HG03135 (cell line): ENCODE results near the gene PAIP1.
"Not testable (repeated sequence)": the region's sequence is repeated elsewhere in the genome, so short reads cannot be mapped to it uniquely, and the experiment has no call there.

Source experiments
- ATAC-seq: cut with Tn5 transposase; IDR thresholded peaks from one replicate; pipeline ENCODE4 v1.9.1; 2021; ENCODE audit warnings: mild to moderate bottlenecking, moderate library complexity; ENCODE audit not compliant: unreplicated experiment

The PAIP1 gene

GRCh38 chr5:43572357-43572756 is 15.5 kb upstream of the PAIP1 start:
- ATAC-seq = no peak

GRCh38 chr5:43571237-43571636 is 14.4 kb upstream of the PAIP1 start:
- ATAC-seq = no peak

DNA sequence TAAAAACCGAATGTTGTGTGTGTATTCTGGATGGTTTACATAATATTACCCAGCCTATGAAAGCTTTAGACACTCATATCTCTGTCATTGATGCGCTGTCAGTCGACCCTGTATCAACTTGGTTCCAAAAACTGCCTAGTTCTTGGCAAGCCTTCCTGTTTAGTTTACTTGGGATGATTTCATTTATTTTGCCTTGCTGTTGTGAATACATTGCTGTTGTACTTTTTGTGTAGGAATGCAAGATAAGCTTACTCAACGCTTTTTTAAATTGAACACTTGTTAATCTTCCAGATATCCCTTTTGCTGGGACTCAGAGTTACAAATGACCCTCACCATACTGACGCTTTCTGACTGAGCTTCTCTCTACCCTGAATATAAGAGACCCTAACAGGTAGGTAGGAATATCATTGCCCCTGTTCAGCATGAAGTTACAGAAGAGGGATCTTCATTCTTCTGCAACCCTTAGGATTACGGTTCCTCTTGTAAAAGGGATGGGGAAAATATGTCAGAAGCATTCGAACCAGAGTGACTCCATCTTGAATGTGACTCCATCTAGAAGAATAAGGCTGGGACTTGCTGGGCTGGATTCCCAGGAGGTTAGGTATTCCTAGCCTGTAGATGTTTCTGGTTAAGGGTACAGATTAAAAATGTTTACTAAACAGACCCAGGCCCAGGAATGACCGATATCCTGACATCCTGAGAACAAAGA is 13.7 kb upstream of the PAIP1 start:
- no peak for ATAC-seq

- ATAC-seq = no peak
These were observed 12.4 kb upstream of the PAIP1 start for GRCh38 chr5:43569236-43569746.

DNA sequence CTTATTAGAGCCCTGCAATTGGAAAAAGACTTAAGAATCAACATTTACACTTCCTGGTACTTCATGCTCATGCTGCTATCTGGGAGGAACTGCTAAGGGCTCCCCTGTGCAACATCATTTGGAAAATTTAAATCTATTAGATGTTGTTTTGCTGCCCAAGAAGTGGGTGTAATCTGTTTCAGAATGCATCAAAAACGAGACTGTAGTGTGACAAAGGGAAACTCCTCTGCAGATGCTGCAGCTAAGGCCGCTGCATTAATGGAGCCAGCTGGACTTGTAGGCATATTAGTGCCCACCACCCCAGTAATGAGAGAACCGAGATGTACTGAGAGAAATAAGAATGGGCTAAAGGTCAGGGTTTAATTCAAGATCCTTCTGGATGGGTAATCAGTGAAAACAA is 11.1 kb upstream of the PAIP1 start:
- ATAC-seq = no peak

DNA sequence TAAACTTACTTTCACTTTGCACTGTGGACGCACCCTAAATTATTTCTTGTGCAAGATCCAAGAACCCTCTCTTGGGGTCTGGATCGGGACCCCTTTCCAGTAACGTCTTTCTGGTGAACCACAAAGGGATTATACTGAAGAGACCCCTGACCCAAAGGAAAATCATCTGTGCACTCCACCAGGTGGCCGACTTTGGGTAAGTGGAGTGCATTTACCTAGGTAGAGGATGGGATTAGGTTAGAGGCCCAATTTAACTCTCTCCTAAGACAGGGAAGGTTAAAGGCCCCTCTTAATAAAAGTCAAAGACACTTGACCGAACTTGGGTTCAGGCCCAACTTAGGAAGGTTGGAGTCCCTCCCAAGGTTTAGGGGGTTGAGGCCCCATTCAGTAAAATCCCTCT is 8.2 kb upstream of the PAIP1 start:
- ATAC-seq = no peak

DNA sequence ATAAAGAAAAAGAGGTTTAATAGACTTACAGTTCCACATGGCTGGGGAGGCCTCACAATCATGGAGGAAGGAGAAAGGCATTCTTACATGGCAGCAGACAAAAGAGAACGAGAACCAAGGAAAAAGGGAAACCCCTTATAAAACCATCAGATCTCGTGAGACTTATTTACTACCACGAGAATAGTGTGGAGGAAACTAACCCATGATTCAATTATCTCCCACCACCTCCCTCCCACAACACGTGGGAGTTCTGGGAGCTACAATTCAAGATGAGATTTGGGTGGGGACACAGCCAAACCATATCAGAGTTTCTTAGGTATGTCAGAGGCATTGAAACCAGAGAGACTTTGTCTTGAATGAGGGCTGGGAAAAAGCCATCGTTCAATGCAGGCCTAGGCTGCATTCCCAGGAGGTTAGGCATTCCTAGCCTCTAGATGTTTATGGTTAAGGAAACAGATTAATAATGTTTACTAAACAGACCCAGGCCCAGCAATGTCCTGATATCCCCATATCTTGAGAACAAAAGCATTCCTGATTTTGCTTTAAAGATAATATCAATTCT is 7.5 kb upstream of the PAIP1 start:
- no peak for ATAC-seq

DNA sequence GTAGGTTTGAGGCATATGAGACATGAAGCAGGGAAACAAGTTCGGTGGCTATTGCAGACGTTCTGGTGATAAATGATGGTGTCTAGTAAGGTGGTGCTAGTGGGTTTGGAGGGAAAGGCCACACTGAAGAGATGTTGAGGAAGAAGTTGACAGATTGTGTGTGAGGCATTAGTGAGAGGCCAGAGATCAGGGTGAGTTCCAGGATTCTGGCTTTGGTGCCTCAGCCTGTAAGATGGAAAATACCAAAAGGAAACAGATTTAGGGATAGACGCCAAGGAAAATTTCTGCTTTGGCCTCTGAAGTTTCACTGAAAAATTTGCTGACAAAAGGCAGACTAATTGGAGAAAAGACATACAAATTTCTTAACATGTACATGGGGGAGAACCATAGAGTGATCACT is 6.4 kb upstream of the PAIP1 start:
- no peak for ATAC-seq

DNA sequence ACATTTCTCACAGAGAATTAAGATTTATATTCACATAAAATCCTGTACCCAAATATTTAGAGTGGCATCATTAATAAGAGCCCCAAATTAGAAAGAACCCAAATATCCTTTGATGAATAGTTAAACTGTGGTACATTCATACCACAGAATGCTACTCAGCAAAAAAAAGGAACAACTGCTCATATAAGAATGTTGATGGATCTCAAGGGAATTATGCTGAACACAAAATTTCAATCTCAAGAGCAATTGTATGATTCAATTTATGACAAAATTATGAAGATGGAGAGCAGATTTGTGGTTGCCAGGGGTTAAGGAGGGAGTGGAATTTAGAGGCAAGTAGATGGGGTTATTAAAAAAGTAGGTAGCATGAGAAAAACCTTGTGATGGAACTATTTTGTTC is 4.5 kb upstream of the PAIP1 start:
- no peak for ATAC-seq

DNA sequence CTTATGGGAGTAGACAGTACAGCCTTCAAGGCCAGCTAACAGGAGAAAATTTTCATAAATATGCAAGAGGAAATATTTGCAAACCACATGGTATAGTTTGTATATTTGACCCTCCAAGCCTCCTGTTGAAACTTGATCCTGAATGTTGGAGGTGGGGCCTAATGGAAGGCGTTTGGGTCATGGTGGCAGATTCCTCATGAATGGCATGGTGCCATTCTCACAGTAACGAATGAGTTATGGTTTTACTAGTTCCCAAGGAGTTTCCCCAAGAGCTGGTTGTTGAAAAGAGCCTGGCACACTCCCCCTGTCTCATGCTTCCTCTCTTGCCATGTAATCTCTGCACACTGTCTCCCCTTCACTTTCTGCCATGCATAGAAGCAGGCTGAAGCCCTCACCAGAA is 3.3 kb upstream of the PAIP1 start:
- no peak for ATAC-seq

- ATAC-seq = not testable (repeated sequence)
These were observed 345 bp downstream of the PAIP1 start for GRCh38 chr5:43556607-43556856.

DNA sequence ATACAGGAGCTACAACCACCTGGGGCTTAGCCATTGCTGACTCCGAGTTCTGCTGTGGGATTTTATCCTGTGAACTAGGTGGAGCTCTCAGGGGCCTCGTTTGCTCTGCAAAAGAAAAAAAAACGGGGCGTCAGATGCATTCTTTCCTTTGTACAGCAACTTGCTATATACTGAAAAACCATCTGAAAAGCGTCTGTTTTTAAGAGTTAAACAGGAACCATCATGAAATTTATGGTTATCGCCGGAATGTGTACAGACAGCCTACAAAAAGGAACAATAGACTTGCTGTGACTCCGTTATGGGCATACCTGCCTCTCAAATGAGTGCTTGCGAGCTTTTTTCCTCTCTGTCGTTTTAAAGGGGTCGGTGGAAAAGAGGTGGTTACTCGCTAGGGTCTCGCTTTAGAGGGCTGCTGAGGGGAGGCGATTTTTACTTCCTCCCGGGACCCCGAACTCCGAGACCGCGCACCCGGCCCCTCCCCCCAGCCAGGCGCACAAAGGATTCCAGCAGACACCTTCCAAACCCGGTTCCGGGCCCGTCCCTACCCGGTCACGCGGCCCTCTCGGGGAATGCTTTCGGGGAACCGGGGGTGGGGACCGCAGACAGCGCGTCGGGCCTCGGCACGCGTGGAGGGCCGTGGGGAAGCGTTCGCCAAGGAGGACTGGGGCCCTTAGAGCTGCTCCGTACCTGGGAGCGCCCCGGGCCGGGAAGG is 826 bp downstream of the PAIP1 start:
- ATAC-seq = peak; percentile 29

DNA sequence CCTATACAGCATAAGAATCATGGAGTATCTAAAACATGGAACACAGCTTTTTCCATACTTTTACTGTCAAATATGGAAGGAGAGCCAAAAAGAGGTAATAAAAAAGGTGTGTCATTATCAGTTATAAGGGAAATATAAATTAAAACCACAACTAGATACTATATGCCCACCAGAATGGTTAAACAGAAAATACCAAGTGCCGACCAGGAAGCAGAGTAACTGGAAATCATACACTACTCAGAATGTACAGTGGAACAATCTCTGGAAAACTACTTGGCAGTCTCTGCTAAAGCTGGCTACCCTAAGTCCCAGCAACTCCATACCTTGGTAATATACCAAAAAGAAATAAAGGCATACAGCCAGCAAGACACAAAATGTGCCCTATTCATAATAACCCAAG is 2.4 kb downstream of the PAIP1 start:
- no peak for ATAC-seq

DNA sequence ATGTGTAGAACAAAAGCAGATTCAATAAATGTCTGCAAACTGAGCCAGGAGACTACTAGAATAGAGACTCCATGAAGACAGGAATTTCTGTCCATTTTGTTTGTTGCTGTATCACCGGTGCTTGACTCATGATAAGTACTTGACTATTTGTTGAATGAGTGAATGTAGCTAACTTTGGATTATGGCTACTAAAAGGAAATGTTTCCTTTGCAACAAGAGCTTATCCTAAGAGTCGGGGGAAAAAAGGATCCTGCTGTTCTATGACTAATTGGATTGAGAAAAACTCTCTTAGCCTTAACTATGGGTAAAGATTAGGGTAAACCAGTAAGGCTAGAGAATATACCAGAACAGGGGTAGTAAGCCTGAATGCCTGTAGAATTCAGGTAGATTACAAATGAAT is 3.5 kb downstream of the PAIP1 start:
- ATAC-seq = no peak

DNA sequence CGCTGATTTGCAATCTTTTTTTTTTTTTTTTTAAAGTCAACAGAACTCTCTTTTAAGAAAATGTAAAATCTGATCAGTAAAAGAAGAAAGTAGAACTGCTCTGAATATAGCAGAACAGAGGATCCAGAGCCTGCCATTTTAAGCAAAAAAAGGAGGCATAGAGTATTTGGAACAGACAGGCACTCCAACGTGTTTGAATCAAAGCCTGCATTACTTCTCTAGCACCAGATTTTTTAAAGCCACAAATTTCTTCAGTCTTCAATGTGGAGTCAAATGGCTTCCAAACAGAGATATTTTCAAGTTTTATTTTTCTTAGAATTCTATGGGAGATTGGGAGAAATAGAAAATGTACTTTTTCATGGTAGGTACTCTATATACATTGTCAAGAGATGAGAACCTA is 5.1 kb downstream of the PAIP1 start:
- no peak for ATAC-seq

DNA sequence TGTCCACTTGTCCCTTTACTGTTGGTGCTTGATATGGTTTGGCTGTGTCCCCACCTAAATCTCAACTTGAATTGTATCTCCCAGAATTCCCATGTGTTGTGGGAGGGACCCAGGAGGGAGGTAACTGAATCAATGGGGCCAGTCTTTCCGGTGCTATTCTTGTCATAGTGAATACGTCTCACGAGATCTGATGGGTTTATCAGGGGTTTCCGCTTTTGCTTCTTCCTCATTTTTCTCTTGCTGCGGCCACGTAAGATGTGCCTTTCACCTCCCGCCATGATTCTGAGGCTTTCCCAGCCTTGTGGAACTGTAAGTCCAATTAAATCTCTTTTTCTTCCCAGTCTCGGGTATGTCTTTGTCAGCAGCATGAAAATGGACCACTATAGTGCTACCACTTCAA is 7.6 kb downstream of the PAIP1 start:
- not testable (repeated sequence) for ATAC-seq

- ATAC-seq = no peak
These were observed 8.5 kb downstream of the PAIP1 start for GRCh38 chr5:43548358-43548757.

- no peak for ATAC-seq
These were observed 9.3 kb downstream of the PAIP1 start for GRCh38 chr5:43547532-43547931.

DNA sequence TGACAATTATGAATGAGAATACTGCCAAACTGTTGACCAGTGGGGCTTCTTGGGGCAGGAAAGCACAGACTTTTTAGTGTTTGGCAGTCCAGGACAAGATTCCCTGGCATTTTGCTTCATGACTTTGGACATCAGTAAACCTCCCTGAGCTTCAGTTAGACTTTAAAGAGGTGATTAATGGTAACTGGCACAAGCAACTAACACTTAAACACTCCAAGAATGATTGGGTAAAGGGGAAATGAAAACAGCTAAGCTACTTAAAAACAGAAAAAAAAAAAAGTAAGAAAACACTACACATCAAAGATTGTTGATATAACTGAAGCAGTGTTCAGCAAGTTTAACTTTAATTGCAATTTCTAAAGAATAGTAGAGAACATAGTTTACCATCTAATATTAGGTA is 13.4 kb downstream of the PAIP1 start:
- ATAC-seq = no peak

GRCh38 chr5:43540746-43541145 is 16.1 kb downstream of the PAIP1 start:
- ATAC-seq = no peak

- ATAC-seq = no peak
These were observed 19.9 kb downstream of the PAIP1 start for GRCh38 chr5:43536972-43537371.

DNA sequence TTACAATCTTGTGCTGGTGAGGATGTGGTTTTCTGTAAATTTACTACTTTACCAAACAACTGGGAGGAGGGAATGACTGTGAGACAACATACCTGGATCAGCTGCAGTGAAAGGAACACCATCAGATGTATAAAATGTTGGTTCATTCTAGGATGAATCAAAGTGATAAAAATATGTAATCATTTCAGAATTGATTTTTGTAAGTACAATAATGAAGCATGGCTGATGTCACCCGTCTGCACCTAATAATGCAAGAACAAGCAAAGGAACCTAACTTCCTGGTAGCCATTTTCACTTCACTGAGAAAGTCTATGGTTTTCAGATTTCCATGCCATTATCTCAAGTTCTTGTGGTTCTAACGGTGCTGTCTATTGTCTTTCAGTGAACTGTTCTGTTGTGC is 23.2 kb downstream of the PAIP1 start:
- ATAC-seq = no peak

DNA sequence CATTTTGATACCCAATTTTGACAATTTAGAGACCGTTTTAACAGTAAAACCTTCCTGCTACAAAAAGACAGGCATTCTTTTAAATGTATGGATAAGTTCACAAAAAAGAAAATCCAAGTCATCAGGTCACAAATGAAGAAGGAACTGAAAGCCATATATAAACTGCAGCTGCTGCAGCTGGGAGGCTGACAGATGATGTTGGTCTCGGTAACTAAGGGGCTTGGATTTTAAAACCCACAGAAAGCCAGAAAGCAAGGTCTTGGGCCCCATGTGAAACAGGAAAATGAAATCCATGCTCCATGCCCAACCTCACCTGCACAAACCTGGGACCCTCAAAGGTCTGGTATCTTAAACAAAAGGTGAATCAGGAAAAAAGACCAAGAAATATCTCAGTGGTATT is 26.2 kb downstream of the PAIP1 start:
- ATAC-seq = no peak
